Pancreas (tissue), 10 donors: ENCODE measurements around the gene PRICKLE2. TPM values are rescaled to one million over a fixed set of nuclear protein-coding genes. Genes with fewer than 3 reads are reported as not detected.

Source experiments
- ATAC-seq, 4 donors: fragments of 200-7000 bp; cut with Tn5 transposase; one replicate each; pipeline versions ENCODE4 v1.8.0 to v1.9.1; 2020; ENCODE audit warnings: mild to moderate bottlenecking in 4 of 4, moderate library complexity in 4 of 4
- DNase-seq, 6 donors: peaks; one replicate each; pipeline ENCODE4 v3.0.0-alpha.2; 2020
- FAIRE-seq: peaks from 2 replicates; lab custom pipeline; 2012; peaks lifted over from hg19 to GRCh38; lab: Jason Lieb, UNC
- H3K27ac ChIP-seq, 4 donors: fragments of 200-600 bp; sonication (generic); 1 replicate in 3 of 4; 2 replicates in 1 of 4; pipeline versions ENCODE4 v1.5.0 to v1.8.0; 2020
- H3K27me3 ChIP-seq, 4 donors: fragments of 200-600 bp; one replicate each; pipeline ENCODE4 v1.8.0; 2021
- H3K36me3 ChIP-seq, 3 donors: fragments of 200-600 bp; sonication (generic) in 1 of 3; one replicate each; pipeline versions ENCODE4 v1.5.0 to v1.8.0; 2020 to 2021
- H3K4me1 ChIP-seq, 3 donors: fragments of 200-600 bp; one replicate each; pipeline ENCODE4 v1.8.0; 2021
- H3K4me3 ChIP-seq, 4 donors: fragments of 200-600 bp; sonication (generic) in 2 of 4; one replicate each; pipeline versions ENCODE4 v1.5.0 to v1.8.0; 2020 to 2021
- H3K9me3 ChIP-seq, 4 donors: fragments of 200-600 bp; one replicate each; pipeline ENCODE4 v1.8.0; 2021
- CTCF ChIP-seq, 4 donors: fragments of 200-600 bp; sonication (generic) in 3 of 4; IDR thresholded peaks; one replicate each; pipeline versions ENCODE4 v1.5.0 to v1.8.0; 2021; ENCODE audit warnings: antibody characterized with exemption in 4 of 4
- WGBS, 2 donors: extraction: QIAGEN DNeasy Blood & Tissue Kit; methylation state at CpG; one replicate each; pipeline ENCODE4 v1.1.7; 2013; 5-methylcytosine and 5-hydroxymethylcytosine counted together
- intact Hi-C, 3 donors: fragments of 100-400 bp; cut with DNase I; formaldehyde crosslinking; loops; one replicate each; pipeline versions ENCODE4 v1.11.1 to v1.14.2; 2022
- polyA plus RNA-seq, 2 donors: library from polyadenylated mRNA; stranded (reverse); fragments of 200-250 nt; gene quantifications; one replicate each; pipeline ENCODE4 v1.2.3, GENCODE V29; 2013
- total RNA-seq, 6 donors: library from RNA; stranded (reverse); fragmentation: NEBNext Ultra II Directional in 4 of 6; extraction: Animal tissue kit (Norgen Biotek cat#: 25700) in 4 of 6; gene quantifications; one replicate each; pipeline versions ENCODE4 v1.2.1 to v1.2.4, GENCODE V29; 2021 to 2023
- donor health status: healthy with polysubstance abuse.
- donor health status: DM: no; HTN: no; CAD: no; lungs with moderate emphysema.
- donor health status: DM: no; HTN: no; CAD: no.
- donor health status: control.
- donor health status: control.
- donor health status: Bipolar disorder and iron deficiency.
- donor health status: DM: yes; HTN: yes; CAD: no.
- donor health status: DM: no; HTN: no; CAD: no.
- donor health status: DM: no; HTN: no; CAD: no.
- donor health status: DM: yes; HTN: yes; CAD: no.

Gene PRICKLE2
- total and polyA plus RNA-seq, 8 donors = 1.5 to 13.9 (median 7.2) TPM

GRCh38 chr3:64242435-64242834 is 17.2 kb upstream of the PRICKLE2 start:
- FAIRE-seq (no peak), ATAC-seq (no peak), DNase-seq (peak in 1 of 6 donors; percentile 20)
- no peak for TF ChIP-seq CTCF (IDR thresholded peaks at IDR 0.05)
- intact Hi-C loops = no loop called here
- no peak overlapping the region for H3K4me3 ChIP-seq
- whole genome bisulfite sequencing, 2 donors = 47 to 60% methylated on average over 2 of the region's 2 CpGs
- H3K36me3 ChIP-seq = no peaks in the 10 kb centered on the region
- no peaks in the 10 kb centered on the region for H3K27me3 ChIP-seq
- no peaks in the 10 kb centered on the region for H3K4me1 ChIP-seq
- H3K27ac ChIP-seq = no peak overlapping the region
- no peaks in the 10 kb centered on the region for H3K9me3 ChIP-seq

- intact Hi-C loops = no loop called here
- Histone ChIP-seq H3K27me3 (no peaks in the 10 kb centered on the region), H3K4me1 (no peaks in the 10 kb centered on the region), H3K36me3 (no peaks in the 10 kb centered on the region), H3K9me3 (no peaks in the 10 kb centered on the region), H3K27ac (no peak overlapping the region), H3K4me3 (no peak overlapping the region)
- DNase-seq = no peak
- no peak for TF ChIP-seq CTCF (IDR thresholded peaks at IDR 0.05)
- no peak for FAIRE-seq
- WGBS, 2 donors = 71 to 74% methylated on average over 2 of the region's 2 CpGs
- no peak for ATAC-seq
Measured at GRCh38 chr3:64240959-64241358, 15.7 kb upstream of the PRICKLE2 start.

GRCh38 chr3:64240396-64240795 is 15.1 kb upstream of the PRICKLE2 start:
- FAIRE-seq = no peak
- WGBS, 2 donors = 84 to 92% methylated on average over 3 of the region's 3 CpGs
- H3K27ac ChIP-seq = no peak overlapping the region
- TF ChIP-seq CTCF (IDR thresholded peaks at IDR 0.05) = no peak
- no peak for DNase-seq
- ATAC-seq = no peak
- H3K36me3 ChIP-seq = no peaks in the 10 kb centered on the region
- no peak overlapping the region for H3K4me3 ChIP-seq
- no peaks in the 10 kb centered on the region for H3K9me3 ChIP-seq
- H3K4me1 ChIP-seq = no peaks in the 10 kb centered on the region
- intact Hi-C loops = no loop called here
- H3K27me3 ChIP-seq = no peaks in the 10 kb centered on the region

GRCh38 chr3:64239841-64240240 is 14.6 kb upstream of the PRICKLE2 start:
- Histone ChIP-seq H3K4me1 (no peaks in the 10 kb centered on the region), H3K27me3 (no peaks in the 10 kb centered on the region), H3K27ac (no peak overlapping the region), H3K4me3 (no peak overlapping the region), H3K9me3 (no peaks in the 10 kb centered on the region), H3K36me3 (no peaks in the 10 kb centered on the region)
- WGBS, 2 donors = 95 to 98% methylated on average over 5 of the region's 5 CpGs
- no peak for DNase-seq
- no peak for TF ChIP-seq CTCF (IDR thresholded peaks at IDR 0.05)
- ATAC-seq = no peak
- intact Hi-C loops = no loop called here
- no peak for FAIRE-seq

GRCh38 chr3:64238971-64239667 is 13.9 kb upstream of the PRICKLE2 start:
- TF ChIP-seq CTCF (IDR thresholded peaks at IDR 0.05) = no peak
- H3K9me3 ChIP-seq = no peaks in the 10 kb centered on the region
- ATAC-seq (peak; percentile 60 to 82 (median 77)), FAIRE-seq (no peak), DNase-seq (peak in 5 of 6 donors; percentile 17 to 47 (median 30))
- H3K27ac ChIP-seq = peak overlapping the region in 1 of 4 donors; percentile 5
- H3K36me3 ChIP-seq = no peaks in the 10 kb centered on the region
- H3K4me3 ChIP-seq = no peak overlapping the region
- intact Hi-C loops = no loop called here
- 71 to 72% methylated on average over 12 of the region's 12 CpGs for WGBS, 2 donors
- H3K27me3 ChIP-seq = no peaks in the 10 kb centered on the region
- H3K4me1 ChIP-seq = no peaks in the 10 kb centered on the region
